Effector CD8-positive, alpha-beta T cell (primary cell): ENCODE results near the gene ARHGEF3.
"Not testable (repeated sequence)": the region's sequence is repeated elsewhere in the genome, so short reads cannot be mapped to it uniquely, and the experiment has no call there.

Source experiments
- DNase-seq: peaks from one replicate; lab custom pipeline; 2025; lab: John Stamatoyannopoulos, UW

The ARHGEF3 gene

GRCh38 chr3:56737006-56737405 is 64.7 kb downstream of the ARHGEF3 start:
- DNase-seq: no peak

DNA sequence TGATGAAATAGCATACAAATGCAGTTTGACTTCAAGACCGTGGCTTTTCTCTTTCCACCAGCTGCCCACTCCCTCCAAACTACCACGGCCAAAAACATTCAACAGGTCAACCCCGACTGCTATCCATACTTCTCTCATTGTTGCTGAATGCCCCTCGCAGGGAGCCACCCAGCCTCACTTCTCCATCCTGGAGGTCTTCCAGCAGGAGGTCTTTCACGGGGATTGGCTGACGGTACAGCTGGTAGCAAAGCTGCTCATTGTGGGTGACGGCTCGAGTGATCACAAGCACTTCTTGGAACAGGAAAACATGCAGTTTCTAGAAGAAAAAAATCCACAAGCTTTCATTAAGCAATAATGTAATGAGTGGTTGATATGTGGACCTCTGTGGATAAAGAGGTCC is 69.6 kb downstream of the ARHGEF3 start:
- no peak for DNase-seq

DNA sequence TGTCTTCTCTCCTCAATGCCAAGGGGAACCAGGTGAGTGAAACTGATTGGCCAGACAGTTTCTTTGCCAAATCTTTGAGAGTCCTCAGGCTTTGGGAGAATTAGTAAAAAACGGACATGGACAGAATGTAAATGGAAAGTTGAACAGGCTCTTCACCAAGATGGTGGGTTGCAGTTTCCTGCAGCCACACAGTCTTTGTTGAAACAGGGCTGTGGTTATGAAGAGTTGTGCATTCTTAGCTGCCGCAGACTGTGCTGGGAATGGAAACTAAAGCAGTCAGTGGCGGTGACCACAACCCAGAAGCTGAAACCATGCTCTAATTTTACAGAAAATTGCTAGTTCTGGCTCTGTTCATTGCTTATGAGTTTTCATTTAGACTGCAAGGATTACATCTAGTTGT is 76.6 kb downstream of the ARHGEF3 start:
- peak; percentile 7 for DNase-seq

DNA sequence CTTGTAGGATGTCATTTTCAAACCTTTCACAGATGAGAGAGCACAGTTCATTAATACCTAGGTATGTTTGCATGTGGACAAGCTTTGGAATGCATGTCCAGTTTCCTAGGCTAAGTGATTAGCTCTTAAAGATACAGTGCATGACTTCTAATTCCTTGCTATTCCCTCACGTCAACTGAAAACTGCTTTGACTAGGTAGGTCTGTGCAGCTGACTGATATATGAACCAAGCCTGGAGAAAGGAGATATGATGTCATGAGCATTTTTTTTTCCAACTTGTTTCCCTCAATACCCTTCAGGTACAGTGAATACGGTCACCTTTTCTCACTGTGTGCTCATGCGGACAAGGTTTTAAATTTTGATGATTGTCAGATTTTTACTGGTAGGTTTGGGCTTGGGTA is 77.1 kb downstream of the ARHGEF3 start:
- DNase-seq: no peak

DNA sequence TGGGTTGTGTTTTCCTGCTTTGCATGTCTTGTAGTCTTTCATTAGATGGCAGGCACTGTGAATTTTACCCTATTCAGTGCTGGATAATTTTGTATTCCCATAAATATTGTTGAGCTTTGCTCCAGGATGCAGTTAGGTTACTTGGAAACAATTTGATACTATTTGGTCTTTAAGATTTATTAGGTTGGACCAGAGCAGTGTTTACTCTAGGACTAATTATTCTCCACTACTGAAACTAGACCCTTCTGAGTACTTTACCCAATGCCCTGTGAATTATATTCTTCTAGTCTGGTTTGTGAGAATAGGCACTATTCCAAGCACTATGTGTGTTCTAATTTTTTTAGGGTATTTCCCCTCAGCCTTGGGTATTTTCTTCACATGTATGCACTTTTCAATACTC is 80.9 kb downstream of the ARHGEF3 start:
- DNase-seq: no peak

DNA sequence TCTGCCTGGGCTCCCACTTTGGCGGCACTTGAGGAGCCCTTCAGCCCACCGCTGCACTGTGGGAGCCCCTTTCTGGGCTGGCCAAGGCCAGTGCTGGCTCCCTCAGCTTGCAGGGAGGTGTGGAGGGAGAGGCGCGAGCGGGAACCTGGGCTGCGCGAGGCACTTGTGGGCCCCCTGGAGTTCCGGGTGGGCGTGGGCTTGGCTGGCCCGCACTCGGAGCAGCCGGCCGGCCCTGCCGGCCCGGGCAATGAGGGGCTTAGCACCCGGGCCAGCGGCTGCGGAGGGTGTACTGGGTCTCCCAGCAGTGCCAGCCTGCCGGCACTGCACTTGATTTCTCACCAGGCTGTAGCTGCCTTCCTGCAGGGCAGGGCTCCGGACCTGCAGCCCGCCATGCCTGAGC is 82.9 kb downstream of the ARHGEF3 start:
- DNase-seq: not testable (repeated sequence)

GRCh38 chr3:56711344-56711743 is 90.4 kb downstream of the ARHGEF3 start:
- DNase-seq: no peak

- DNase-seq: not testable (repeated sequence)
Measured at GRCh38 chr3:56707412-56707811, 94.3 kb downstream of the ARHGEF3 start.

DNA sequence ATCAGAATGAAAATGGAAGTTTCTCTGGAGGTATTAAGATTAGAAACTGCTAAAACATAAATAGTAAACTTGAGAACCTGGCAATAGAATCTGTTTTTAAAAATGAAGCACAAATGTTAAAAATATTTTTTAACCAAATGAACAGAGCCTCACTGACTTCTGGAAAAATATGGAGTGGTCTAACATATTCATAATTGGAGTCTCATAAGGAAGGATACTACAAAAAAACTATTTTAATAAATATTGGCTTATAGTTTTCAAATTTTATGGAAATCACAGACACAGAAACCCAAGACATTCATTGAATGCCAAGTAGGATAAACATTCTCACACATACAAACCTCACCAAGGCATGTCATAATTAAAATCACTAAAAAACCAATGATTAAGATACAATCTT is 95.1 kb downstream of the ARHGEF3 start:
- no peak for DNase-seq

- no peak for DNase-seq
Measured at GRCh38 chr3:56704706-56705105, 97.0 kb downstream of the ARHGEF3 start.

- no peak for DNase-seq
Measured at GRCh38 chr3:56702490-56703315, 99.0 kb downstream of the ARHGEF3 start.

DNA sequence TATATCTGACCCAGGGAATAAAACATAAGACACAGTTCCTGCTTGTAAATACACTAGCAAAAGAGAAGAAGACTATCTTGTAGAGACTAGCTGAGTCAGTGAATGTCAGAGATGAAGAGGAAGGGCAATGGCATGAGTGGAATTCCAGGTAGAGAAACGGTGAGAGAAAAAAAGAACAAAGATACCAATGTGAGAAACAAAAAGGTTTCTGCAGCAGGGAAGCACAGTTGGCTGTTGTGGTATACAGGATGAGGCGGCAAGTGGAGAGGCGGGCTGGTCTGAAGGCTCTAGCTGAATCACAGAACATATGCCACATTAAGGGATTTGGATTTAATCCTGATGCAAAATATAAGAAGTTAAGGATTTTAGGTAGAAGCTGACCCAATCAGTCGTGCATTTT is 101.6 kb downstream of the ARHGEF3 start:
- DNase-seq: no peak

- DNase-seq: no peak
Measured at GRCh38 chr3:56694867-56695683, 106.7 kb downstream of the ARHGEF3 start.

DNA sequence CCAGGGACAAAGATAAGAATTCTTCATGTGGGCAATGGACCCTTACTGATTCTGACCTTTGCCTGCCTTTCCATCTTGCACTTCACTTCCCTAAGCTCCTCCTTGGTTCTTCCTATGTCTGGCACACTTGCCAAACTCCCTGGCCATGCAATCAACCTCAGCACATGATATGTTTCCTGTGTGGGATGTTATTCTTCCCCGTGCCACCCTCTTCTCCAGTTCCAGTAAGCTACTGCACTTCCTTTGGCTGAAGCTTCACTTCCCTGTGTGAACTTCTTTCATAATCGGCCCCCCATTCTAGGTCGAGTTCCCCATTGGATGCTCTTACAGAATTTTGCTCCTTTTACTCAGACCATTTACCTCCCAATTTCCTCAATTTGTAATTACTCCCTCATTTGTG is 108.0 kb downstream of the ARHGEF3 start:
- DNase-seq: no peak

GRCh38 chr3:56692520-56693433 is 109.0 kb downstream of the ARHGEF3 start:
- not testable (repeated sequence) for DNase-seq

GRCh38 chr3:56692001-56692365 is 109.8 kb downstream of the ARHGEF3 start:
- DNase-seq: not testable (repeated sequence)

GRCh38 chr3:56691165-56692000 is 110.4 kb downstream of the ARHGEF3 start:
- DNase-seq: no peak

GRCh38 chr3:56689303-56689702 is 112.4 kb downstream of the ARHGEF3 start:
- DNase-seq: no peak

DNA sequence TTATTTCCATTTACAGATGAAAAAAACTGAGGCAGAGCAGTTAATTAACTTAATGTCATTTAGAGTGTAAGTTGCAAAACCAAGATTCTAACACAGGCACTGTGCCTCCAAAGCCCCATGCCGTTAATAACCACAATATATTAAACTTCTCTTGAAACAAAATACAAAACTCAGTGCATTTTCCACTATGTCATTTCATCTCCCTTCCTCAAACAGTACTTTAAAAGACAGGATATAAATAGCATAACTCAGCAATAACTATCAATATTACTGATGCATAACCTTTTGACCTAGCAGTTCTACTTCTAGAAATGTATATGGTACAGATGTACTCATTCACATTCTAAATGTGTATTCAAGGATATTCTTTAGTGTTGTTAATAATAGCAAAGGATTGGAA is 113.6 kb downstream of the ARHGEF3 start:
- DNase-seq: no peak

- no peak for DNase-seq
Measured at GRCh38 chr3:56684029-56684428, 117.7 kb downstream of the ARHGEF3 start.

GRCh38 chr3:56683122-56683817 is 118.5 kb downstream of the ARHGEF3 start, which contains the start of gene TASOR:
TASOR (minus strand) TSS chr3:56683265; CDS start chr3:56683006, 259 bp downstream.
- DNase-seq: peak; percentile 77
